Loucy (cell line): ENCODE measurements around the gene CTDSP2.

ENCODE experiments used
- H2AFZ ChIP-seq: fragments of 200-600 bp; sonication (generic); 2 replicates; pipeline ENCODE4 v1.6.0; 2016; ENCODE audit warnings: antibody characterized with exemption, mild to moderate bottlenecking, low read length, moderate library complexity
- H3F3A ChIP-seq: fragments of 200-600 bp; 2 replicates; pipeline ENCODE4 v1.6.0; 2016; ENCODE audit warnings: antibody characterized with exemption, low read depth, mild to moderate bottlenecking
- H3K27me3 ChIP-seq: fragments of 200-600 bp; sonication (generic); 2 replicates; pipeline ENCODE4 v1.6.1; 2014; ENCODE audit warnings: low read length, mild to moderate bottlenecking; ENCODE audit not compliant: insufficient read depth, poor library complexity, severe bottlenecking
- H3K36me3 ChIP-seq: fragments of 200-600 bp; sonication (generic); 2 replicates; pipeline ENCODE4 v1.6.1; 2016; ENCODE audit warnings: low read length; ENCODE audit not compliant: insufficient read depth
- H3K4me1 ChIP-seq: fragments of 200-600 bp; sonication (generic); 2 replicates; pipeline ENCODE4 v1.5.1; 2014; ENCODE audit warnings: low read length, mild to moderate bottlenecking; ENCODE audit not compliant: insufficient read depth, poor library complexity, severe bottlenecking
- H3K4me2 ChIP-seq: fragments of 200-600 bp; sonication (generic); 2 replicates; pipeline ENCODE4 v1.6.0; 2014; ENCODE audit warnings: antibody characterized with exemption, low read length, low read depth, mild to moderate bottlenecking; ENCODE audit not compliant: poor library complexity, severe bottlenecking
- H3K4me3 ChIP-seq: fragments of 200-600 bp; sonication (generic); 2 replicates; pipeline ENCODE4 v1.5.1; 2014; ENCODE audit warnings: low read length, mild to moderate bottlenecking, mixed read lengths; ENCODE audit not compliant: poor library complexity, severe bottlenecking
- H3K79me2 ChIP-seq: fragments of 200-600 bp; sonication (generic); 2 replicates; pipeline ENCODE4 v1.6.1; 2014; ENCODE audit warnings: low read length; ENCODE audit not compliant: insufficient read depth
- H3K9ac ChIP-seq: fragments of 200-600 bp; sonication (generic); 2 replicates; pipeline ENCODE4 v1.6.0; 2014; ENCODE audit warnings: mild to moderate bottlenecking, low read depth, low read length, moderate library complexity; ENCODE audit not compliant: poor library complexity, severe bottlenecking
- H3K9me2 ChIP-seq: fragments of 200-600 bp; sonication (generic); replicated peaks from 2 replicates; pipeline ENCODE4 v1.6.1; 2016; ENCODE audit warnings: low read depth, low read length, mixed read lengths
- H3K9me3 ChIP-seq: fragments of 200-600 bp; sonication (generic); 2 replicates; pipeline ENCODE4 v1.6.1; 2014; ENCODE audit warnings: mild to moderate bottlenecking, antibody characterized with exemption, low read length, low read depth; ENCODE audit not compliant: insufficient read depth
- H4K20me1 ChIP-seq: fragments of 200-600 bp; sonication (generic); 2 replicates; pipeline ENCODE4 v1.6.0; 2014; ENCODE audit warnings: antibody characterized with exemption, low read length, mild to moderate bottlenecking; ENCODE audit not compliant: insufficient read depth, poor library complexity, severe bottlenecking
- EZH2phosphoT487 ChIP-seq: fragments of 200-600 bp; IDR thresholded peaks from 2 replicates; pipeline ENCODE4 v1.6.1; 2018; ENCODE audit warnings: antibody characterized with exemption, mild to moderate bottlenecking, moderate library complexity, borderline replicate concordance
- TF ChIP-seq, protein P1 (sequence below): fragments of 200-600 bp; sonication (generic); conservative IDR thresholded peaks from 2 replicates; pipeline ENCODE4 v1.5.1; 2014; ENCODE audit warnings: mild to moderate bottlenecking, antibody characterized with exemption, low read length

The CTDSP2 gene

DNA sequence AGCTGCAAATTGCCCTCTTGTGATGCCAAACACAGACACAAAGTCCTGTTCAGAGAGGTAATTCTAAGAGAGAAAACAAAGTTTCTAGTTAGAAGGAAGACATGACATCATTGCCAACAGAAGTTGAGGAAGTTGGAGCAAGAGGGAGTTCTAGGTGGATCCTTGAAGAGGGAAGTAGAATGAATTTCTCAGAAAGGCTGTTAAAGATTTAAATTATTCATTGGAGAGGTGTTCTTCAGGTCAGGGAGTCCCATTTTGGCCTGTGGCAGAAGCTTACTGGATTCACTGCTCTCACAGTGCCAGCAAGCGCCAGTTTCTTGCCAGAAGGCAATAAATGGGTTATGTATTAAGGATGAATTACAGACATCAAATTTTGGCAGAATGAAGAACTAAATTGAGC lies 48.6 kb downstream of the CTDSP2 start:
- no peak overlapping the region for H3K9ac ChIP-seq
- H3K79me2 ChIP-seq = peaks cover 3% of the 10 kb centered on the region; the same call in 1 of the 2 replicates
- H3K9me3 ChIP-seq = no peaks in the 10 kb centered on the region
- no peak overlapping the region for H2AFZ ChIP-seq
- H3K27me3 ChIP-seq = no peaks in the 10 kb centered on the region
- no peaks in the 10 kb centered on the region for H3K4me1 ChIP-seq
- no peaks in the 10 kb centered on the region for H4K20me1 ChIP-seq
- no peak for TF ChIP-seq EZH2phosphoT487
- TF ChIP-seq, protein P1, sequence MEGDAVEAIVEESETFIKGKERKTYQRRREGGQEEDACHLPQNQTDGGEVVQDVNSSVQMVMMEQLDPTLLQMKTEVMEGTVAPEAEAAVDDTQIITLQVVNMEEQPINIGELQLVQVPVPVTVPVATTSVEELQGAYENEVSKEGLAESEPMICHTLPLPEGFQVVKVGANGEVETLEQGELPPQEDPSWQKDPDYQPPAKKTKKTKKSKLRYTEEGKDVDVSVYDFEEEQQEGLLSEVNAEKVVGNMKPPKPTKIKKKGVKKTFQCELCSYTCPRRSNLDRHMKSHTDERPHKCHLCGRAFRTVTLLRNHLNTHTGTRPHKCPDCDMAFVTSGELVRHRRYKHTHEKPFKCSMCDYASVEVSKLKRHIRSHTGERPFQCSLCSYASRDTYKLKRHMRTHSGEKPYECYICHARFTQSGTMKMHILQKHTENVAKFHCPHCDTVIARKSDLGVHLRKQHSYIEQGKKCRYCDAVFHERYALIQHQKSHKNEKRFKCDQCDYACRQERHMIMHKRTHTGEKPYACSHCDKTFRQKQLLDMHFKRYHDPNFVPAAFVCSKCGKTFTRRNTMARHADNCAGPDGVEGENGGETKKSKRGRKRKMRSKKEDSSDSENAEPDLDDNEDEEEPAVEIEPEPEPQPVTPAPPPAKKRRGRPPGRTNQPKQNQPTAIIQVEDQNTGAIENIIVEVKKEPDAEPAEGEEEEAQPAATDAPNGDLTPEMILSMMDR = no peak
- H3K9me2 ChIP-seq = no peaks in the 10 kb centered on the region
- H3K4me2 ChIP-seq = no peak overlapping the region
- H3F3A ChIP-seq = no peaks in the 10 kb centered on the region
- peaks cover 56% of the 10 kb centered on the region for H3K36me3 ChIP-seq
- no peak overlapping the region for H3K4me3 ChIP-seq

DNA sequence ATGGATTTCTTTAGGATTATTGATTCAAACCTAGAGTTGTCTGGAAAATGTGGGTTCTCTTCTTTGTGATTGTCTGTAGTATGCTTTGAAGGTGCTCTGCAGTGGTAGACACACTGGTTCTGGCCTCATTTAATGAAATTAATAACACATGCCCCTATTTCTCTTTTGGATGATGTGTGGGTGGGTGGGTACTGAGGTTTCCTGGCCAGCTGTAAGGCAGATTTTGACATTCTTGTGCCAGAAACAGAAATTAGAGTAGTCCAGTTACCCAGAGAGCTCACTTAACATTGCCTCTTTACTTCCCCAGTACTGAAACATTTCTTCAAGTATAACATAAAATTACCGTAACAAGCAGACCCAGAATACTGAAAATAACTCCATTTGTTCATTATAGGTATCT lies 49.5 kb downstream of the CTDSP2 start:
- H3K27me3 ChIP-seq = no peaks in the 10 kb centered on the region
- no peak overlapping the region for H3K4me2 ChIP-seq
- no peaks in the 10 kb centered on the region for H4K20me1 ChIP-seq
- H3F3A ChIP-seq = no peaks in the 10 kb centered on the region
- no peaks in the 10 kb centered on the region for H3K9me2 ChIP-seq
- H3K9ac ChIP-seq = no peak overlapping the region
- peaks cover 60% of the 10 kb centered on the region for H3K36me3 ChIP-seq
- H3K9me3 ChIP-seq = no peaks in the 10 kb centered on the region
- no peaks in the 10 kb centered on the region for H3K4me1 ChIP-seq
- no peak overlapping the region for H2AFZ ChIP-seq
- peaks cover 3% of the 10 kb centered on the region; the same call in 1 of the 2 replicates for H3K79me2 ChIP-seq
- no peak overlapping the region for H3K4me3 ChIP-seq
- TF ChIP-seq, protein P1 = no peak

DNA sequence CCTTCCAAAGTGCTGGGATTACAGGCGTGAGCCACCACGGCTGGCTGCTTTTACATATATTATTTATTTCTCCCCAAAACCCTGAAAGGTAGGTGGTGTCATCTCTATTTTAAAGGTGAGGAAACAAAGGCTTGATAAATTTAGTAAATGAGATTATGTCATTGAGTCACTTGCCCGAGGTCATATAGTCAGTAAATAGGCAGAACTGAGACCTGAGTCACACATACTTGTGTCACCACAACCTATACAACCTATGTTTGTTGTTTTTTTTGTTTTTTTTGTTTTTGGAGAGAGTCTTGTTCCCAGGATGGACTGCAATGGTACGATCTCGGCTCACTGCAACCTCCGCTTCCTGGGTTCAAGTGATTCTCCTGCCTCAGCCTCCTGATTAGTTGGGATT lies 51.2 kb downstream of the CTDSP2 start:
- H3K9me2 ChIP-seq = no peaks in the 10 kb centered on the region
- no peak overlapping the region for H3K4me3 ChIP-seq
- no peaks in the 10 kb centered on the region for H3K4me1 ChIP-seq
- peaks cover 70% of the 10 kb centered on the region for H3K36me3 ChIP-seq
- H3K9me3 ChIP-seq = no peaks in the 10 kb centered on the region
- H3K27me3 ChIP-seq = no peaks in the 10 kb centered on the region
- no peak overlapping the region for H3K9ac ChIP-seq
- H3K4me2 ChIP-seq = no peak overlapping the region
- H2AFZ ChIP-seq = no peak overlapping the region
- no peaks in the 10 kb centered on the region for H3F3A ChIP-seq
- no peaks in the 10 kb centered on the region for H4K20me1 ChIP-seq
- peaks cover 3% of the 10 kb centered on the region; the same call in 1 of the 2 replicates for H3K79me2 ChIP-seq
- TF ChIP-seq, protein P1 = no peak
- no peak for TF ChIP-seq EZH2phosphoT487
